ENCODE data around the gene MAP7D3.

DNA sequence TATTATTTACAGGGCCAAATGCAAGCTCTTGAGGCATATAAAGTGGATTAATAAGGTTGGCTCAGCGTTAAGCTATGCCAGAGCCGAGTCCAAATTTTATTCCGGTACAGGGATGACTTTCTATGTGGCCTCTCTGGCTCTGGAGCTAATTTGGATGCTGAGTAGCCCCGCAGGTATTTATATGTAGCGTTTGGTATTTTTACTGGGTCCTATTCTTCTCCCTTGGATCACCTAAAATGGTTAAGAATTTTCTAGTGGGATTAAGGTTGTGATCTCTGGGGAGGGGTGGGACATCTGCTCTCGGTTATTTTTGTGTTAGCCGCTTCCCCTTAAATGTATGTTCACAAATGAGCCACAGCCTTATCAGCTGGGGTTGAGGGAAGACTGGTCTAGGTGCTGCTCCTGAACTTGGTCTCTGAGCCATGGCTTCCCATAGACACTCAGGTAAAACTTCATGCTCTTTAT, 54.5 kb downstream of the MAP7D3 start:
- TF ChIP-seq ZNF75A (CRISPR knock-in tag; IDR thresholded peaks at IDR 0.05): no peak
- TF ChIP-seq, protein P1, sequence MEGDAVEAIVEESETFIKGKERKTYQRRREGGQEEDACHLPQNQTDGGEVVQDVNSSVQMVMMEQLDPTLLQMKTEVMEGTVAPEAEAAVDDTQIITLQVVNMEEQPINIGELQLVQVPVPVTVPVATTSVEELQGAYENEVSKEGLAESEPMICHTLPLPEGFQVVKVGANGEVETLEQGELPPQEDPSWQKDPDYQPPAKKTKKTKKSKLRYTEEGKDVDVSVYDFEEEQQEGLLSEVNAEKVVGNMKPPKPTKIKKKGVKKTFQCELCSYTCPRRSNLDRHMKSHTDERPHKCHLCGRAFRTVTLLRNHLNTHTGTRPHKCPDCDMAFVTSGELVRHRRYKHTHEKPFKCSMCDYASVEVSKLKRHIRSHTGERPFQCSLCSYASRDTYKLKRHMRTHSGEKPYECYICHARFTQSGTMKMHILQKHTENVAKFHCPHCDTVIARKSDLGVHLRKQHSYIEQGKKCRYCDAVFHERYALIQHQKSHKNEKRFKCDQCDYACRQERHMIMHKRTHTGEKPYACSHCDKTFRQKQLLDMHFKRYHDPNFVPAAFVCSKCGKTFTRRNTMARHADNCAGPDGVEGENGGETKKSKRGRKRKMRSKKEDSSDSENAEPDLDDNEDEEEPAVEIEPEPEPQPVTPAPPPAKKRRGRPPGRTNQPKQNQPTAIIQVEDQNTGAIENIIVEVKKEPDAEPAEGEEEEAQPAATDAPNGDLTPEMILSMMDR (IDR thresholded peaks at IDR 0.05 in 2 of 3, conservative IDR thresholded peaks at IDR 0.05 in 1 of 3; ENCODE audit: insufficient read depth in 2 of 3, low read depth in 1 of 3, low read length in 3 of 3): no peak
